Mammary epithelial cell (primary cell): ENCODE data around the gene GDPD4.

ENCODE experiments used
- CTCF ChIP-seq, 2 donors: IDR thresholded peaks in 1 of 2; conservative IDR thresholded peaks in 1 of 2; 2 replicates each; pipeline ENCODE4 v1.5.1; 2011 to 2012; ENCODE audit warnings: inconsistent platforms in 2 of 2, low read length in 2 of 2, mild to moderate bottlenecking in 2 of 2, control low read depth in 1 of 2, low read depth in 1 of 2; ENCODE audit not compliant: insufficient read depth in 1 of 2; ENCODE audit errors: extremely low read depth in 1 of 2
- EZH2 ChIP-seq: IDR thresholded peaks from 2 replicates; pipeline ENCODE4 v1.6.1; 2012; ENCODE audit warnings: low read length, inconsistent platforms, borderline replicate concordance

GRCh38 chr11:77217156-77217555, 84.3 kb downstream of the GDPD4 start:
- TF ChIP-seq CTCF (conservative IDR thresholded peaks at IDR 0.05 in 1 of 2, IDR thresholded peaks at IDR 0.05 in 1 of 2; ENCODE audit: extremely low read depth in 1 of 2, insufficient read depth in 1 of 2, low read depth in 1 of 2, low read length in 2 of 2): no peak
- no peak for TF ChIP-seq EZH2
